PC-3 (cell line): ENCODE results near the gene MTHFS. TPM values are rescaled to one million over a fixed set of nuclear protein-coding genes. Genes with fewer than 3 reads are reported as not detected.

Experiments used
- ATAC-seq: fragments of 200-7000 bp; cut with Tn5 transposase; 2 replicates; pipeline ENCODE4 v1.9.1; 2020; ENCODE audit warnings: mild to moderate bottlenecking, moderate library complexity
- BruUV-seq: library from RNA; stranded (reverse); fragments of 400-500 nt; replicated peaks from 2 replicates; lab custom pipeline; 2021; lab: Mats Ljungman, UMichigan
- CTCF ChIA-PET: fragments of 300-600 bp; sonication (Branson Sonifier 250); formaldehyde crosslinking; loops from one replicate; lab custom pipeline; 2022; ENCODE audit warnings: antibody characterized with exemption; lab: Charles Lee
- POLR2A ChIA-PET: fragments of 300-600 bp; sonication (Branson Sonifier 250); formaldehyde crosslinking; loops from one replicate; lab custom pipeline; 2022; ENCODE audit warnings: antibody characterized with exemption; ENCODE audit not compliant: unreplicated experiment; lab: Charles Lee
- DNase-seq: peaks from one replicate; pipeline ENCODE4 v3.0.0-alpha.2; 2015
- H2AFZ ChIP-seq: fragments of 300-600 bp; sonication (generic); 2 replicates; pipeline ENCODE4 v1.6.0; 2016; ENCODE audit warnings: antibody characterized with exemption, low read length
- H3F3A ChIP-seq: fragments of 300-600 bp; sonication (generic); one replicate; pipeline ENCODE4 v1.6.0; 2017; ENCODE audit warnings: antibody characterized with exemption, low read length, control low read depth, mild to moderate bottlenecking; ENCODE audit not compliant: unreplicated experiment
- H3K27ac ChIP-seq: fragments of 300-600 bp; sonication (generic); 2 replicates; pipeline ENCODE4 v1.5.1; 2016; ENCODE audit warnings: mild to moderate bottlenecking, low read length
- H3K27me3 ChIP-seq: fragments of 300-600 bp; sonication (generic); 2 replicates; pipeline ENCODE4 v1.6.1; 2016; ENCODE audit warnings: low read length, mixed read lengths
- H3K36me3 ChIP-seq: fragments of 300-600 bp; sonication (generic); 2 replicates; pipeline ENCODE4 v1.6.1; 2016; ENCODE audit warnings: low read depth, mixed run types, low read length, mixed read lengths
- H3K4me1 ChIP-seq: fragments of 300-600 bp; sonication (generic); 2 replicates; pipeline ENCODE4 v1.5.1; 2016; ENCODE audit warnings: low read length; ENCODE audit not compliant: insufficient read depth
- H3K4me2 ChIP-seq: fragments of 300-600 bp; sonication (generic); 2 replicates; pipeline ENCODE4 v1.6.0; 2016; ENCODE audit warnings: low read length
- H3K4me3 ChIP-seq: fragments of 300-600 bp; sonication (generic); 2 replicates; pipeline ENCODE4 v1.5.1; 2016; ENCODE audit warnings: mild to moderate bottlenecking, low read length, mixed read lengths
- H3K79me2 ChIP-seq: fragments of 300-600 bp; sonication (generic); 2 replicates; pipeline ENCODE4 v1.6.1; 2017; ENCODE audit warnings: low read length, mixed read lengths
- H3K9ac ChIP-seq: fragments of 300-600 bp; sonication (generic); 2 replicates; pipeline ENCODE4 v1.6.0; 2016; ENCODE audit warnings: mild to moderate bottlenecking, low read length
- H3K9me2 ChIP-seq: fragments of 300-600 bp; sonication (generic); replicated peaks from 2 replicates; pipeline ENCODE4 v1.6.1; 2016; ENCODE audit warnings: mixed run types, low read length, mixed read lengths
- H3K9me3 ChIP-seq: fragments of 300-600 bp; sonication (generic); 2 replicates; pipeline ENCODE4 v1.6.1; 2016; ENCODE audit warnings: low read length, mixed read lengths
- H4K20me1 ChIP-seq: fragments of 300-600 bp; sonication (generic); 2 replicates; pipeline ENCODE4 v1.6.1; 2016; ENCODE audit warnings: low read length, mixed read lengths
- EZH2 ChIP-seq: fragments of 300-600 bp; sonication (generic); IDR thresholded peaks from one replicate; pipeline ENCODE4 v1.6.1; 2017; ENCODE audit warnings: antibody characterized with exemption, mild to moderate bottlenecking, low read length; ENCODE audit not compliant: unreplicated experiment
- EZH2phosphoT487 ChIP-seq: fragments of 300-600 bp; sonication (generic); IDR thresholded peaks from 2 replicates; pipeline ENCODE4 v1.6.1; 2018; ENCODE audit warnings: mild to moderate bottlenecking, antibody characterized with exemption, low read length, borderline replicate concordance
- intact Hi-C: fragments of 100-400 bp; cut with micrococcal nuclease; formaldehyde crosslinking; loops from 2 replicates; pipeline ENCODE4 v1.9.0; 2023
- total RNA-seq: library from RNA; depleted of rRNA; stranded (reverse); fragments of >200 nt; gene quantifications from 2 replicates; pipeline ENCODE4 v1.2.3, GENCODE V29; 2014
- TF ChIP-seq, protein P1 (sequence below): fragments of 300-600 bp; sonication (generic); conservative IDR thresholded peaks from 2 replicates; pipeline ENCODE4 v1.5.1; 2017; ENCODE audit warnings: antibody characterized with exemption, low read depth, mild to moderate bottlenecking, low read length

Gene MTHFS
- total RNA-seq, 1 experiment from 2014 or later = 28.8 TPM

- Histone ChIP-seq H3K4me3 (no peak overlapping the region), H2AFZ (no peak overlapping the region), H3K9me3 (no peaks in the 10 kb centered on the region), H4K20me1 (no peaks in the 10 kb centered on the region), H3K9ac (no peak overlapping the region), H3F3A (no peaks in the 10 kb centered on the region), H3K79me2 (no peaks in the 10 kb centered on the region), H3K4me1 (no peaks in the 10 kb centered on the region), H3K36me3 (no peaks in the 10 kb centered on the region), H3K27me3 (no peaks in the 10 kb centered on the region), H3K4me2 (no peak overlapping the region), H3K9me2 (no peaks in the 10 kb centered on the region), H3K27ac (no peak overlapping the region)
- BruUV-seq = no TSS peak
- CTCF ChIA-PET = no interaction called here
- DNase-seq (no peak), ATAC-seq (no peak)
- TF ChIP-seq EZH2 (no peak), EZH2phosphoT487 (no peak)
- TF ChIP-seq, protein P1, sequence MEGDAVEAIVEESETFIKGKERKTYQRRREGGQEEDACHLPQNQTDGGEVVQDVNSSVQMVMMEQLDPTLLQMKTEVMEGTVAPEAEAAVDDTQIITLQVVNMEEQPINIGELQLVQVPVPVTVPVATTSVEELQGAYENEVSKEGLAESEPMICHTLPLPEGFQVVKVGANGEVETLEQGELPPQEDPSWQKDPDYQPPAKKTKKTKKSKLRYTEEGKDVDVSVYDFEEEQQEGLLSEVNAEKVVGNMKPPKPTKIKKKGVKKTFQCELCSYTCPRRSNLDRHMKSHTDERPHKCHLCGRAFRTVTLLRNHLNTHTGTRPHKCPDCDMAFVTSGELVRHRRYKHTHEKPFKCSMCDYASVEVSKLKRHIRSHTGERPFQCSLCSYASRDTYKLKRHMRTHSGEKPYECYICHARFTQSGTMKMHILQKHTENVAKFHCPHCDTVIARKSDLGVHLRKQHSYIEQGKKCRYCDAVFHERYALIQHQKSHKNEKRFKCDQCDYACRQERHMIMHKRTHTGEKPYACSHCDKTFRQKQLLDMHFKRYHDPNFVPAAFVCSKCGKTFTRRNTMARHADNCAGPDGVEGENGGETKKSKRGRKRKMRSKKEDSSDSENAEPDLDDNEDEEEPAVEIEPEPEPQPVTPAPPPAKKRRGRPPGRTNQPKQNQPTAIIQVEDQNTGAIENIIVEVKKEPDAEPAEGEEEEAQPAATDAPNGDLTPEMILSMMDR = no peak
- POLR2A ChIA-PET = no interaction called here
- intact Hi-C loops = no loop called here
Observed at GRCh38 chr15:79816571-79816970, 80.2 kb downstream of the MTHFS start.

DNA sequence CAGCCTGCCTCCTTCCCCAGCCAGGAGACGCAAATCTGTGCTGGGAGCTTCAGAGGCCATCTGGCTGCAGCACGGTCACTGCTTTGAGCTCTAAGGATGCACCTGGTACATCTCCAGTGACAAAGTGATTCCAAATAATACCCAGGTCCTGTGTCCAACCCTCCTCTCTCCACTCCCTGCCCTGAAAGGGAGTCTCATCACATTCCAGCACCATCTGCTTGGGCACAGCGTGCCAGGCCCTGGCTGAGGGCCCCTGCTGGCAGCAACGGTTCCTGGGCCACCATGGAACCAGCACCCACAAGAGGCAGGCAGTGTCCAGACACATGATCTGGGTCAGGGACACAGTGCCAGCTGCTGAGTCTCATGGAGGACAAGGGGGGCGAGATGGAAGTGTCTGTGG lies 81.3 kb downstream of the MTHFS start:
- TF ChIP-seq, protein P1 = no peak
- TF ChIP-seq EZH2phosphoT487 (no peak), EZH2 (no peak)
- H3K36me3 ChIP-seq = no peaks in the 10 kb centered on the region
- H3K4me3 ChIP-seq = no peak overlapping the region
- no peaks in the 10 kb centered on the region for H3K27me3 ChIP-seq
- no peaks in the 10 kb centered on the region for H3K79me2 ChIP-seq
- no peaks in the 10 kb centered on the region for H3K9me2 ChIP-seq
- no peak overlapping the region for H3K4me2 ChIP-seq
- H3K9ac ChIP-seq = no peak overlapping the region
- no peaks in the 10 kb centered on the region for H3K4me1 ChIP-seq
- ChIA-PET CTCF (no interaction called here), POLR2A (no interaction called here)
- no TSS peak for BruUV-seq
- intact Hi-C loops = no loop called here
- H3K27ac ChIP-seq = no peak overlapping the region
- H4K20me1 ChIP-seq = no peaks in the 10 kb centered on the region
- no peak for DNase-seq
- ATAC-seq = no peak
- H2AFZ ChIP-seq = no peak overlapping the region
- no peaks in the 10 kb centered on the region for H3K9me3 ChIP-seq
- no peaks in the 10 kb centered on the region for H3F3A ChIP-seq

GRCh38 chr15:79812541-79812940 lies 84.3 kb downstream of the MTHFS start:
- Histone ChIP-seq H3K79me2 (no peaks in the 10 kb centered on the region), H3K4me1 (no peaks in the 10 kb centered on the region), H3F3A (no peaks in the 10 kb centered on the region), H3K9me2 (no peaks in the 10 kb centered on the region), H3K4me2 (no peak overlapping the region), H3K4me3 (no peak overlapping the region), H3K36me3 (no peaks in the 10 kb centered on the region), H3K27ac (no peak overlapping the region), H2AFZ (no peak overlapping the region), H4K20me1 (no peaks in the 10 kb centered on the region), H3K27me3 (no peaks in the 10 kb centered on the region), H3K9ac (no peak overlapping the region), H3K9me3 (no peaks in the 10 kb centered on the region)
- ATAC-seq (no peak), DNase-seq (no peak)
- BruUV-seq = no TSS peak
- ChIA-PET POLR2A (no interaction called here), CTCF (no interaction called here)
- TF ChIP-seq, protein P1 = no peak
- TF ChIP-seq EZH2 = no peak
- TF ChIP-seq EZH2phosphoT487 = no peak
- intact Hi-C loops = no loop called here
